Stimulated activated naive CD4-positive, alpha-beta T cell treated with Interleukin-2 at 50 U/mL for 16 hours (primary cell): Measurements from ENCODE around the gene SDR42E2.
A peak's percentile ranks its signal among the peaks of the same experiment; 100 is the strongest.
"Not testable (repeated sequence)": the region's sequence is repeated elsewhere in the genome, so short reads cannot be mapped to it uniquely, and the experiment has no call there.

Source experiments
- DNase-seq: peaks from one replicate; lab custom pipeline; 2025; lab: John Stamatoyannopoulos, UW

SDR42E2 gene

GRCh38 chr16:22161999-22162655 is at the start of gene SDR42E2:
Gene SDR42E2, plus strand, starts transcription at chr16:22162506. Its CDS starts 3,077 bp downstream, at chr16:22165583.
- peak; percentile 14 for DNase-seq

- DNase-seq, result no peak
Measured at GRCh38 chr16:22116095-22116700, 46.1 kb upstream of the SDR42E2 start.

GRCh38 chr16:22117609-22118008 is 44.7 kb upstream of the SDR42E2 start:
- no peak for DNase-seq

- DNase-seq, result no peak
Measured at GRCh38 chr16:22120440-22120839, 41.9 kb upstream of the SDR42E2 start.

GRCh38 chr16:22122239-22122638 is 40.1 kb upstream of the SDR42E2 start:
- no peak for DNase-seq

- DNase-seq, result no peak
Measured at GRCh38 chr16:22123146-22123545, 39.2 kb upstream of the SDR42E2 start.

GRCh38 chr16:22123759-22124490 is 38.4 kb upstream of the SDR42E2 start:
- no peak for DNase-seq

GRCh38 chr16:22124583-22125284 is 37.6 kb upstream of the SDR42E2 start:
- no peak for DNase-seq

- DNase-seq, result no peak
Measured at GRCh38 chr16:22126037-22126558, 36.2 kb upstream of the SDR42E2 start.

- not testable (repeated sequence) for DNase-seq
Measured at GRCh38 chr16:22128537-22128936, 33.8 kb upstream of the SDR42E2 start.

- no peak for DNase-seq
Measured at GRCh38 chr16:22130528-22130927, 31.8 kb upstream of the SDR42E2 start.

- DNase-seq, result no peak
Measured at GRCh38 chr16:22132801-22133200, 29.5 kb upstream of the SDR42E2 start.

- DNase-seq, result no peak
Measured at GRCh38 chr16:22138482-22138881, 23.8 kb upstream of the SDR42E2 start.

- no peak for DNase-seq
Measured at GRCh38 chr16:22139008-22139407, 23.3 kb upstream of the SDR42E2 start.

- DNase-seq, result no peak
Measured at GRCh38 chr16:22139732-22140131, 22.6 kb upstream of the SDR42E2 start.

- no peak for DNase-seq
Measured at GRCh38 chr16:22141767-22142166, 20.5 kb upstream of the SDR42E2 start.

GRCh38 chr16:22144520-22144919 is 17.8 kb upstream of the SDR42E2 start:
- DNase-seq, result no peak

GRCh38 chr16:22147853-22148252 is 14.5 kb upstream of the SDR42E2 start:
- DNase-seq, result no peak

GRCh38 chr16:22151246-22151998 is 10.9 kb upstream of the SDR42E2 start:
- no peak for DNase-seq

- no peak for DNase-seq
Measured at GRCh38 chr16:22152316-22152715, 10.0 kb upstream of the SDR42E2 start.

- DNase-seq, result not testable (repeated sequence)
Measured at GRCh38 chr16:22153078-22153477, 9.2 kb upstream of the SDR42E2 start.

- no peak for DNase-seq
Measured at GRCh38 chr16:22161401-22161800, 905 bp upstream of the SDR42E2 start.
